Lower leg skin (tissue), 3 donors: ENCODE data around the gene EIF4E.

ENCODE experiments used
- CTCF ChIP-seq, 3 donors: fragments of 450-650 bp; IDR thresholded peaks; one replicate each; pipeline ENCODE4 v1.5.1; 2016; ENCODE audit warnings: antibody characterized with exemption in 3 of 3, mild to moderate bottlenecking in 3 of 3, moderate library complexity in 2 of 3
- POLR2A ChIP-seq, 2 donors: fragments of 450-650 bp; IDR thresholded peaks; one replicate each; pipeline ENCODE4 v1.6.1; 2016 to 2017; ENCODE audit warnings: antibody characterized with exemption in 2 of 2, mild to moderate bottlenecking in 1 of 2, moderate library complexity in 1 of 2

- TF ChIP-seq CTCF (IDR thresholded peaks at IDR 0.05) (no peak), POLR2A (IDR thresholded peaks at IDR 0.05) (no peak)
Observed at GRCh38 chr4:98899277-98899676, 29.7 kb downstream of the EIF4E start.
